Subcutaneous adipose tissue (tissue), 4 donors: ENCODE data around the gene CARM1. TPM values are rescaled to one million over a fixed set of nuclear protein-coding genes. Genes with fewer than 3 reads are reported as not detected.

Source experiments
- total RNA-seq, 4 donors: library from RNA; depleted of rRNA; stranded (reverse); fragments of >200 nt; gene quantifications; one replicate each; pipeline ENCODE4 v1.1.0, GENCODE V29; 2016
- TF ChIP-seq, protein P1 (sequence below): fragments of 450-650 bp; IDR thresholded peaks from one replicate; pipeline ENCODE4 v1.5.1; 2016; ENCODE audit warnings: low read depth, mild to moderate bottlenecking, control low read depth, antibody characterized with exemption, moderate library complexity

The CARM1 gene
- total RNA-seq, 4 donors from 2014 or later = 16.7 to 19.6 (median 18.4) TPM

DNA sequence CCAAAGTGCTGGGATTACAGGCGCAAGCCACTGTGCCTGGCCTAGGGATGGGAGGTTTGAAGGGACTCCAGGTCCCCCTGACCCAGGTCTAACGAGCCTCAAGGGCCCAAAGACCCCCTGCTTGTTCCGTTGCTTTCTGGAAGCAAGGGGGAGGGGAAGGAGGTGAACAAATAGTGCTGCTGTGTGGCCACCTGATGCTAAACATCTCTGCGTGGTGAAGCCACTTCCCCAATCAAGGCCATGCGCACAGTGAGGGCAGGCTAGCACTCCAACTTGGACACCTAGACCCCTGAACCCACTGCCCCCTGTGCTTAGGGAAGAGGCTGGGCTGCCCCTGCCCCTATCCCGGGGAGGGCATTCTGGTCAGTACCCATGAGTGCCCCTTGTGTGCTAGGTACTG, 24.0 kb downstream of the CARM1 start:
- TF ChIP-seq, protein P1, sequence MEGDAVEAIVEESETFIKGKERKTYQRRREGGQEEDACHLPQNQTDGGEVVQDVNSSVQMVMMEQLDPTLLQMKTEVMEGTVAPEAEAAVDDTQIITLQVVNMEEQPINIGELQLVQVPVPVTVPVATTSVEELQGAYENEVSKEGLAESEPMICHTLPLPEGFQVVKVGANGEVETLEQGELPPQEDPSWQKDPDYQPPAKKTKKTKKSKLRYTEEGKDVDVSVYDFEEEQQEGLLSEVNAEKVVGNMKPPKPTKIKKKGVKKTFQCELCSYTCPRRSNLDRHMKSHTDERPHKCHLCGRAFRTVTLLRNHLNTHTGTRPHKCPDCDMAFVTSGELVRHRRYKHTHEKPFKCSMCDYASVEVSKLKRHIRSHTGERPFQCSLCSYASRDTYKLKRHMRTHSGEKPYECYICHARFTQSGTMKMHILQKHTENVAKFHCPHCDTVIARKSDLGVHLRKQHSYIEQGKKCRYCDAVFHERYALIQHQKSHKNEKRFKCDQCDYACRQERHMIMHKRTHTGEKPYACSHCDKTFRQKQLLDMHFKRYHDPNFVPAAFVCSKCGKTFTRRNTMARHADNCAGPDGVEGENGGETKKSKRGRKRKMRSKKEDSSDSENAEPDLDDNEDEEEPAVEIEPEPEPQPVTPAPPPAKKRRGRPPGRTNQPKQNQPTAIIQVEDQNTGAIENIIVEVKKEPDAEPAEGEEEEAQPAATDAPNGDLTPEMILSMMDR = no peak

DNA sequence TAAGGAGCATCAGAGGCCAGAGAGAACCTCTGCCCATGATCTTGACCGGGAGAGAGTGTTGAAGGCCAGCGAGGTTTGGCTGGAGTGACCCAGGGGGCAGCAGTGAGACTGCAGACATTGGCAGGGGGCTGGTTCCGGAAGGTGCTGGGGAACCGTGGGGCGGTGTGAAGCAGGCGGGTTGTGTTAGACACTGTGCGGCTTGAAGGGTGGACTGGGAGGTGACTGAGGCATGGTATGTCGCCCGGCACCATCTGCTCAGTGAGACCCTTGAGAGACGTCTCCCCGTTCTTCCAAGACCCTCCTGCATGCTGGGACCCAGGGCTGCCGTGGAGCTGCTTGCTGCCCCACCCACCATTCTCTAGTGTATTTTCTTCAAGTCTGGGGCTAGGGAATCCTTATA, 24.6 kb downstream of the CARM1 start:
- TF ChIP-seq, protein P1 = no peak

DNA sequence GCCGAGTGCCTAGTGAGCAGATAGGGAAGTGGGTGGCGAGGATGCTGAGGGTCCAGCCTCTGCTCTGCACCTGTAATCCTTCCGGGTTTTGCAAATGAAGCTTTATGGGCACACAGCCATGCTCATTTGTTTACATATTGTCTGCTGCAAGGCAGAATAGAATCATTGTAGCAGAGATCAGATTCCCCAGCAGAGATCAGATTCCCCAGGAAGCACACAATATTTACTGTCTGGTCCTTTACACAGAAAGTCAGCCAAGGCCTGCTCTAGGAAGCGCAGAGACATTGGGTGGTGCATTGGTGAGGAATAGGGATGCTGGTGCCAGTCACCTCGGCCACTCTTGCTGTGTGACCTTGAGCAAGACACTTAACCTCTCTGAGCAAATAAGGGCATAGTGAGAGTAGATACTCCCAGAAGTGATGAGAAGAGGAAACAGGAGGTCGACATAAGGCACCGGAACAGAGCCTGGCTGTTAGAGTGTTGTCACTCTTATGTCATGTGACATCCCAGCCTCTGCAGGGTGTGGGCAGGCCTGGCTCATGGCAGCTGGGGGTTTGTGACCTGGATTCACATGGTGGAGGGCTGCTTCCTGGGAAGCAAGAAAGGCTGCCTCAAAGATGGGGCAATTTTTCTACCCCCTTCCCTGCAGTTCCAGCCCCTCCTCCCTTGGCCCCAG, 25.6 kb downstream of the CARM1 start:
- TF ChIP-seq, protein P1 = no peak

DNA sequence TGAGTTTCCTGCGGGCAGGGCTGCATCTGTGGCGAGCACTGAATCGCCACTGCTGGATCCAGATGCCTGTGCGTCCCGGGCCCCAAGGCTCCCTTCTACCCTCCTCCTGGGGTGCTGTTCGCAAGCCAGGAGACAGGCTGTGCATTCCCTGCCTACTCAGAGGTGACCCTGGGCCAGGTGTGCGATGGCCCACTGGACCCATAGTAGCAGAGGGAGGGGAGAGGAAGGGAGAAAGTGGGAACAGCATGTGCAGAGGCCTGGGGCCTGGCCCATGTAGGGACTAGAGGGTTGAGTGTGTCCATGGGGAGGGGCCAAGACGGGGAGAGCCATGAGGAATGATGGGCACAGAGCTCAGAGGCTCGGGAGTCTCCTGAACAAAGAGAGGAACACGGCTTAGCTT, 27.3 kb downstream of the CARM1 start:
- TF ChIP-seq, protein P1 = no peak

DNA sequence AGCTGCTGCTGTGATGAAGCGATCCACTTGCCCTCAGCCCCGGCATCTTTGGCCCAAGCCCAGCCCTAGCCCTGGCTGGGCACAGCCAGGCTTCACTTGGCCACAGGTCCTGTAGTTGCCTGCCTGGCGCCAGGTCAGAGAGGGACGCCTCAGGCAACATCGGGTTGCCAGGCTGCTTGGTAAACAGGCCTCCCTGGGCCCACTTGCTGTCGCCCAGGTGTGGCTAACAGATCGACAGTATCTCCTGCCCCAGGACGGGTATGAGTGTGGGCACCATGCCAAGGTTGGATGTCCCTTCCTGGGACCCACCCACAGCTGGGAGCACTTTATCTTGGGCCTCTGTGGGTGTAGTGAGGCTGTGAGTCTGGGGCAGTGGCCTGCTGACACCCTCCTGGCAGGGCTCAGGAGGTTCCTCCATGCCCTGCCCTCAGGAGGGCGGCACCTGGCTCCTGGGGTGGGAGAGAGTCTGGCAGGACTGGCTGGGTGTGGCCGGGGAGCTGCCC, 27.8 kb downstream of the CARM1 start:
- TF ChIP-seq, protein P1 = no peak

DNA sequence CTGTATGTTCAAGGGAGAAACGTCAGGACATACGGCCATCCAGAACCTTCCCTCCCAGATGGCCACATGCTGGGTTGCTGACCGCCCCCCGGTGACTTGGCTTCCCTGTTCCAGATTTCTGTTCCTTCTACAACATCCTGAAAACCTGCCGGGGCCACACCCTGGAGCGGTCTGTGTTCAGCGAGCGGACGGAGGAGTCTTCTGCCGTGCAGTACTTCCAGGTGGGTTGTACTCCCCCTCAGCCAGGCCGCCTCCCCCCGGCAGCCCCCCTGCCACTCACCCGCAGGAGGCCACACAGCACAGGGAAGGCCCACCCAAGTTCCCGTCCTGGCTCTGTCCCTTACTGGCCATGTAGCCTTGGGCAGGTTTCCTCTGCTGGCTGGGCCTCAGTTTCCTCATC, 36.6 kb downstream of the CARM1 start:
- TF ChIP-seq, protein P1 = no peak

DNA sequence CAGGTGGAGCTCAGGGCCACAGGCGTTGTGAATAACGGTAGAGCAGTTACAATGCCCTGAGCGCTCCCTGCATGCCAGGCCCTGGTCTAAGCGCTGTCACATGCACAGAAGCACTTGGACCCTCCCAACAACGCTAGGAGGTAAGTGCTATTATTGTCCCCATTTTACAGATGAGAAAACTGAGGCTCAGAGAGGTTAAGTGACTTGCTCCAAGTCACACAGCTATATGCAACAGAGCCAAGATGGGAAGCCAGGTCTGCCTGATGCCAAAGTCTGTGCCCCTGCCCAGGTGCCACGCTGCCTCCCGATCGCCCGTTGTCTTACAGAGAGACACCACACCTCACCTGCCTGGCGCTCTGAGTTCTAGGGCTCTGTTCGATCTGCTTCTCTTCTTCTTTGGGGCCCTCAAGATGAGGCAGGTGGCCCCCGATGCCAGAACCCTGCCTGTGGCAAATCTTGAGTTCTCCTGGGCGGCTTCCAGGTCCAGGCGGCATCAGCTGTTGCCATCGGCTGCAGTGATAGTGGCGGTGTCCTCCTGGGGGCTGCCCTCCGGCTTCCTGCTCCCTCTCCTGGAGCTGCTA, 37.1 kb downstream of the CARM1 start:
- TF ChIP-seq, protein P1 = no peak
